ENCODE measurements around the gene MCM8.
"Not testable (repeated sequence)": the region's sequence is repeated elsewhere in the genome, so short reads cannot be mapped to it uniquely, and the experiment has no call there.

Gene MCM8

GRCh38 chr20:5996765-5997164 lies 46.3 kb downstream of the MCM8 start:
- no peak for DNase-seq (ENCODE audit: insufficient read length, low spot score)
- no peak for FAIRE-seq

DNA sequence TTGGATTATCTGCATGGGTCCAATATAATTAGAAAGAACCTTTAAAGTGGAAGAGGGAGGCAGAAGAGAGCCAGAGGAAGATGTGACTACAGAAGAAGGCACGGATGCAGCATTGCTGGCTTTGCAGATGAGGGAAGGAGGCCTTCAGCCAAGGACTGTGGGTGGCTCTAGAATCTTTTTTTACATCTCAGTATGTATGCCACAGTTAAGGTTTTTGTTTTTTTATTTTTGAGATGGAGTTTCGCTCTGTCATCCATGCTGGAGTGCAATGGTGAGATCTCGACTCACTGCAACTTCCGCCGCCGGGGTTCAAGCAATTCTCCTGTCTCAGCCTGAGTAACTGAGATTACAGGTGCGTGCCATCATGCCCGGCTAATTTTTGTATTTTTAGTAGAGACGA lies 49.3 kb downstream of the MCM8 start:
- DNase-seq (ENCODE audit: insufficient read length, low spot score) = no peak
- no peak for FAIRE-seq

GRCh38 chr20:6000871-6001270 lies 50.4 kb downstream of the MCM8 start:
- FAIRE-seq = peak; percentile 58
- DNase-seq (ENCODE audit: insufficient read length, low spot score) = no peak

- DNase-seq (ENCODE audit: insufficient read length, low spot score) = no peak
- no peak for FAIRE-seq
These were observed 56.1 kb downstream of the MCM8 start for GRCh38 chr20:6006603-6006949.

- DNase-seq (ENCODE audit: insufficient read length, low spot score) = no peak
- peak; percentile 13 for FAIRE-seq
These were observed 56.7 kb downstream of the MCM8 start for GRCh38 chr20:6007094-6007528.

DNA sequence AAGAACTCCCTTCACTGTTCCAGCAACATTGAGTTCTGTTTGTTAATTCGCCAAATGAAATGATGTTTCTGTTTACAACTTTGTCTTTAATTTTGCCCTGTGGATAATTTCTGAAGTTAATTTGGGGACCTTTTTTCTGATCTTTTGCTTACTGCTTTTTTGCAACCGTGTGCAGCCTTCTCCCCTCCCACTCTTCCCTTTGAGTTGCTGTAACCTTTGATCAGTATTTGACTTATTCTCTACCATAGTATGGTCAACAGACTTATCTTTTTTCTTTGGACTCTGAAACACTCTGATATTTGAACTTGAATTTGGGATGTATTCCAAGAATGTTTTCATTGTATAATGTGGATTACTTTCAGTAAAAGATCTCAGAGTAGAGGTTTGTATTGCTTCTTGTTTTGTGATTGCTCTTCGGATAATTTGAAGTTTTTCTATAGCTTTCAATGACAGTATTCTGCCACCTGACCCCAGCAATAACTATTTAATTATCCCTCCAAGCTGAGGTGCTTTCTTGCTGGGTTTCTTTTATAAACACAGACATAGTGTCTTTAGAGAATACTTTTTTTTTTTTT lies 57.2 kb downstream of the MCM8 start:
- no peak for DNase-seq (ENCODE audit: insufficient read length, low spot score)
- FAIRE-seq = no peak

DNA sequence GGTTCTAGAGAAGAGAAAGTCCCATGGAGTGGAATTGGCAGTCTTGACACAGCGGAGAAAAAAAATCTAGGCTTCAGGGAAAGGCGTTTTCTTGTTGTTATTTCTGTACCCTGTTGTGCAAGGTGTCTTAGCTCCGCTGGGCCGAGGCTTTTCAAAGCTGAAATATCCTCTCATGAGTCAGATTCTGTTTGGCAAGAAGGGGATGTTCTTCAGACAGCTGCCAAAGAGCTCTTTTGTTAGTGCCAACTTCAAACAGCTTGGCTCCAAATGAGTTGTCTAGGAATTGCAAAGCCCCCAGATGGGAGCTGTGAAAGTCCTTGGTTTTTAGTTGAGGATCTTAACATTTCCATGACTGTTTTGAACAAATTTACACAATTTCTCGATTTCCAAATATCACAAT lies 57.8 kb downstream of the MCM8 start:
- DNase-seq (ENCODE audit: insufficient read length, low spot score) = peak; percentile 11
- no peak for FAIRE-seq

DNA sequence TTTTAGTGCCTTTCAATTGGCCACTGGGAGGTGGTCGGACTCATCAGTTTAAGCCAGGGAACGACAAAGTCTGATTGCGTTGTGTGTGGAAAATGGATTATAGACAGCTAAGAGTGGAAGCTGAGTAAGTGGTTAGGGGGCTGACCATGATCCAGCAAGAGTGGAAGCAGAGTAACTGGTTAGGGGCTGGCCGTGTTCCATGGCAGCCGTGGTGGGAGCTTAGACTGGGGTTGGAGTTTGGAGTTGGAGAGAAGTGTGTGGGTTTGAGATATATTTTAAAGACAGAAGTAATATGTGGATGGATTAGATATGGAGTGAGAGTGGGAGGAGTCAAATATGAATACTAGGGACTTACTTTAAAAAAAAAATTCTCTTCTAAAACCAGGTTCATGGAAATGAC lies 61.7 kb downstream of the MCM8 start:
- FAIRE-seq (no peak), DNase-seq (ENCODE audit: insufficient read length, low spot score) (no peak)

- FAIRE-seq (no peak), DNase-seq (ENCODE audit: insufficient read length, low spot score) (no peak)
These were observed 63.6 kb downstream of the MCM8 start for GRCh38 chr20:6014017-6014416.

DNA sequence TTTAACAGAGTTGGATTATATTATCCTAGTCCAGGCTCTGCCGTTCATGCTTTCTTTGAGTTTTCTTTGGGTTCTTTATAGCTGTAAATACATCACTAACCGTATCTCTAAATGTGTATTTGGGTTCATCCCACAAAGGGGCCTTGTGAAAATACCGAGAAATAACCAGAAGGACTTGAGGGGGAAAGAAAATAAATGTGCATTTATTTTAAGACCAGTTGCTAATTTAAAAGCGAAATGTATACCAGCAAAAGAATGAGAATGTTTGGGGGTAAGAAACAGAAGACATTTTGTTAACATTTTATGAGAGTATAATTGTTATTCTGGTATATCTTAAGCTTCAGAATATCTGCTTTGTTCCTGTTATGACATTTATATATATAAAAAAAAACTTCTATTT lies 64.5 kb downstream of the MCM8 start:
- FAIRE-seq (no peak), DNase-seq (ENCODE audit: insufficient read length, low spot score) (no peak)

DNA sequence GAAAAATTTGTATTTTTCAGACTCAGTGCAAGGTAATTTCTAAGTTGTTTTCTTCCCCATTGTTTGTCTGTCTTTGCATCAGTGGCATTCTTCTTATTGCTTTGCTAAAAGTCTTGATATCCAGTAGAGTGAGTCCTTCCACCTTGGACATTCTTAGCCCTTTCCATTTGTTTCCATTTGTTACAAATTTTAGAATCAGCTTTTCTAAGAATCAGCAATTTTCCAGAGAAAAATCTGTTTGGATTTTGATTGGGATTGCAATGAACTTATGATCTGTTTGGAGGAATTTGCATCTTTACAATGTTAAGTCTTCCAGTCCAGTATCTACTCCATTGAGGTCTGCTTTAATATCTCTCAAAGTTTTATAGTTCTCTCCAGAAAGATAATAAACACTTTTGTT lies 67.0 kb downstream of the MCM8 start:
- DNase-seq (ENCODE audit: insufficient read length, low spot score) (no peak), FAIRE-seq (no peak)

- DNase-seq (ENCODE audit: insufficient read length, low spot score) (no peak), FAIRE-seq (no peak)
These were observed 67.4 kb downstream of the MCM8 start for GRCh38 chr20:6017880-6018279.

GRCh38 chr20:6024768-6025167 lies 74.3 kb downstream of the MCM8 start:
- FAIRE-seq = no peak
- DNase-seq (ENCODE audit: insufficient read length, low spot score) = no peak

DNA sequence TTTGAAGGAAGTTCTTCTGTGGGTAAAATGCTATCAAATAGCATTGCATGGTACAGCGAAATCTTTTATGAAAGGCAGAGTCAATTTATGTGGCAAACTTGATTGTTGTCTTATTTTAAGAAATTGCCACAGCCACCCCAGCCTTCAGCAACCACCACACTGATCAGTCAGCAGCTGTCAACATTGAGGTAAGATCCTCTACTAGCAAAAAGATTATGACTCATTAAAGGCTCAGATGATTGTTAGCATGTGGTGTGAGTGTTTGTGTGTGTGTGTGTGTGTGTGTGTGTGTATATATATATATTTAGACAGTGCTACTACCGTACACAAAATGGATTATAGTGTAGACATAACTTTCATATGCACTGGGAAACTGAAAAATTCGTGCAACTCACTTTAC lies 75.6 kb downstream of the MCM8 start:
- no peak for DNase-seq (ENCODE audit: insufficient read length, low spot score)
- no peak for FAIRE-seq

DNA sequence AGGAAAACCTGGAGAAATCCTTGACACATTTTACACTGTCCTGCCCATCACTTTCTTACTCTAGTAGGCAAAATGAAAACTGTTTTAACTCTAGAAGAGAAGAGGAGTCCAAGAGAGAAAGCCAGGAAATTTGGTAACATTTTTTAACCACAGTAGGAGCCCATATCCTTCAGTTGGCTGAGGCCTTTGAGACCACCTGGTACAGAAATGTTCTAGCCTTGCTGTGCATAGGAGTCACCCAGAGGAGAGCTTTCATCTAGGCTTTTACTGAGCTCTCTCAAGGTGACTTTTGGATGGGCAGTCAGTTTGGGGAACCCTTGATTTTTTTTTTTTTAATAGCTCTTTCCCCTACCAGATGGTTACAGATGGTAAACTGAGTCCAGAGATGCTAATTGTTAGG lies 78.4 kb downstream of the MCM8 start:
- FAIRE-seq (no peak), DNase-seq (ENCODE audit: insufficient read length, low spot score) (no peak)

- no peak for FAIRE-seq
- no peak for DNase-seq (ENCODE audit: insufficient read length, low spot score)
These were observed 79.1 kb downstream of the MCM8 start for GRCh38 chr20:6029538-6029937.

GRCh38 chr20:6030453-6031080 lies 80.1 kb downstream of the MCM8 start:
- FAIRE-seq (no peak), DNase-seq (ENCODE audit: insufficient read length, low spot score) (no peak)

- not testable (repeated sequence) for DNase-seq (ENCODE audit: insufficient read length, low spot score); FAIRE-seq
These were observed 82.5 kb downstream of the MCM8 start for GRCh38 chr20:6032907-6033306.

- DNase-seq (ENCODE audit: insufficient read length, low spot score) = no peak
- no peak for FAIRE-seq
These were observed 83.9 kb downstream of the MCM8 start for GRCh38 chr20:6034134-6034969.

GRCh38 chr20:6036213-6036612 lies 85.8 kb downstream of the MCM8 start:
- FAIRE-seq = no peak
- no peak for DNase-seq (ENCODE audit: insufficient read length, low spot score)

GRCh38 chr20:6037082-6037481 lies 86.6 kb downstream of the MCM8 start:
- FAIRE-seq (no peak), DNase-seq (ENCODE audit: insufficient read length, low spot score) (no peak)

GRCh38 chr20:6038256-6038655 lies 87.8 kb downstream of the MCM8 start:
- FAIRE-seq (no peak), DNase-seq (ENCODE audit: insufficient read length, low spot score) (no peak)
